Activated naive CD4-positive, alpha-beta T cell treated with anti-CD3 and anti-CD28 coated beads for 36 hours (primary cell): Measurements from ENCODE around the gene IL36G. TPM values are rescaled to one million over a fixed set of nuclear protein-coding genes. Genes with fewer than 3 reads are reported as not detected.

Experiments used
- CTCF ChIA-PET: fragments of 350-600 bp; sonication (Branson Sonifier 250); formaldehyde crosslinking; loops from one replicate; lab custom pipeline; 2021; ENCODE audit warnings: antibody characterized with exemption; lab: Charles Lee
- DNase-seq: peaks from one replicate; pipeline ENCODE4 v3.0.0-alpha.2; 2020
- H3K27ac Mint-ChIP-seq: one replicate; pipeline ENCODE4 v1.8.0; 2021; ENCODE audit warnings: mild to moderate bottlenecking, mixed read lengths
- H3K27me3 Mint-ChIP-seq: one replicate; pipeline ENCODE4 v1.8.0; 2021; ENCODE audit warnings: low read depth, mixed read lengths
- H3K36me3 Mint-ChIP-seq: one replicate; pipeline ENCODE4 v1.8.0; 2021; ENCODE audit warnings: low read depth, mixed read lengths
- H3K4me1 Mint-ChIP-seq: one replicate; pipeline ENCODE4 v1.8.0; 2021; ENCODE audit warnings: low read depth, mixed read lengths
- H3K4me3 Mint-ChIP-seq: one replicate; pipeline ENCODE4 v1.8.0; 2021; ENCODE audit warnings: mild to moderate bottlenecking, moderate library complexity, mixed read lengths
- H3K9me3 Mint-ChIP-seq: one replicate; pipeline ENCODE4 v1.8.0; 2021; ENCODE audit warnings: mixed read lengths
- intact Hi-C: fragments of 100-400 bp; cut with micrococcal nuclease; formaldehyde crosslinking; loops from one replicate; pipeline ENCODE4 v1.15.1; 2023
- total RNA-seq, 2 experiments: library from RNA; stranded (reverse); gene quantifications; one replicate each; pipeline ENCODE4 v1.2.3, GENCODE V29; 2021

IL36G gene
- total RNA-seq, 2 experiments from 2014 or later, result not detected

GRCh38 chr2:113027691-113028090 lies 49.9 kb downstream of the IL36G start:
- Mint-ChIP-seq H3K27ac (no peak overlapping the region), H3K36me3 (no peaks in the 10 kb centered on the region), H3K27me3 (no peaks in the 10 kb centered on the region), H3K4me1 (no peaks in the 10 kb centered on the region), H3K9me3 (no peaks in the 10 kb centered on the region), H3K4me3 (no peak overlapping the region)
- intact Hi-C loops, result no loop called here
- DNase-seq, result no peak
- CTCF ChIA-PET, result no interaction called here

- Mint-ChIP-seq H3K9me3 (no peaks in the 10 kb centered on the region), H3K27ac (no peak overlapping the region), H3K4me3 (no peak overlapping the region), H3K4me1 (no peaks in the 10 kb centered on the region), H3K27me3 (no peaks in the 10 kb centered on the region), H3K36me3 (no peaks in the 10 kb centered on the region)
- intact Hi-C loops, result no loop called here
- DNase-seq, result no peak
- CTCF ChIA-PET, result no interaction called here
Measured at GRCh38 chr2:113028112-113028511, 50.3 kb downstream of the IL36G start.

- H3K9me3 Mint-ChIP-seq, result no peaks in the 10 kb centered on the region
- no peak overlapping the region for H3K27ac Mint-ChIP-seq
- CTCF ChIA-PET, result interaction anchor here (1.0 kb wide), 1 partner anchor 10 kb away, joined by 4 read pairs; no protein-coding TSS in a partner anchor
- no peaks in the 10 kb centered on the region for H3K36me3 Mint-ChIP-seq
- intact Hi-C loops, result no loop called here
- no peaks in the 10 kb centered on the region for H3K27me3 Mint-ChIP-seq
- no peaks in the 10 kb centered on the region for H3K4me1 Mint-ChIP-seq
- H3K4me3 Mint-ChIP-seq, result no peak overlapping the region
- no peak for DNase-seq
Measured at GRCh38 chr2:113032737-113033136, 54.9 kb downstream of the IL36G start.

GRCh38 chr2:113034016-113034415 lies 56.2 kb downstream of the IL36G start:
- intact Hi-C loops, result no loop called here
- H3K4me3 Mint-ChIP-seq, result no peak overlapping the region
- no peaks in the 10 kb centered on the region for H3K4me1 Mint-ChIP-seq
- H3K36me3 Mint-ChIP-seq, result no peaks in the 10 kb centered on the region
- no peaks in the 10 kb centered on the region for H3K27me3 Mint-ChIP-seq
- no peak overlapping the region for H3K27ac Mint-ChIP-seq
- H3K9me3 Mint-ChIP-seq, result no peaks in the 10 kb centered on the region
- DNase-seq, result no peak
- CTCF ChIA-PET, result no interaction called here

Other genes with a start within 250 kb of the IL36G start
- gene CKAP2L, start 213.4 kb upstream of the IL36G start, total RNA-seq, result 10 to 100 TPM; 49.2 to 50.8 TPM
- under 1 TPM; 0.17 to 0.29 TPM for gene IL1A, start 193.5 kb upstream of the IL36G start, total RNA-seq
- not detected for gene IL1B, start 141.2 kb upstream of the IL36G start, total RNA-seq
- not detected for gene IL37, start 66.8 kb upstream of the IL36G start, total RNA-seq
- gene IL36A, start 27.5 kb downstream of the IL36G start, total RNA-seq, result not detected
- not detected for gene IL36B, start 74.9 kb downstream of the IL36G start, total RNA-seq
- gene IL36RN, start 81.2 kb downstream of the IL36G start, total RNA-seq, result not detected
- gene IL1F10, start 90.0 kb downstream of the IL36G start, total RNA-seq, result not detected
- 1 to 10 TPM in 1 of 2 experiments, under 1 TPM in 1; 0.77 to 1.2 TPM for gene IL1RN, start 149.6 kb downstream of the IL36G start, total RNA-seq
- 10 to 100 TPM; 85.9 to 87.4 TPM for gene PSD4, start 196.0 kb downstream of the IL36G start, total RNA-seq